CD14-positive monocyte (primary cell): ENCODE measurements around the gene BCL2L12. TPM values are rescaled to one million over a fixed set of nuclear protein-coding genes. Genes with fewer than 3 reads are reported as not detected.

Experiments
- DNase-seq, 3 donors: peaks; one replicate each; pipeline ENCODE4 v3.0.0-alpha.2; 2011 to 2022
- H2AFZ ChIP-seq: 2 replicates; pipeline ENCODE4 v1.6.0; 2012; ENCODE audit warnings: mild to moderate bottlenecking, low read depth, low read length, inconsistent platforms; ENCODE audit not compliant: insufficient read depth, poor library complexity, severe bottlenecking
- H3K27ac ChIP-seq, 2 donors: 1 replicate in 1 of 2; 2 replicates in 1 of 2; pipeline ENCODE4 v1.5.1; 2012 to 2013; ENCODE audit warnings: low read length in 2 of 2, control low read depth in 1 of 2, inconsistent platforms in 1 of 2, low read depth in 1 of 2, mild to moderate bottlenecking in 1 of 2
- H3K27me3 ChIP-seq, 2 donors: one replicate each; pipeline versions ENCODE4 v1.6.0 to v1.6.1; 2011 to 2013; ENCODE audit warnings: low read length in 2 of 2; ENCODE audit not compliant: control insufficient read depth in 2 of 2, insufficient read depth in 2 of 2
- H3K36me3 ChIP-seq, 2 donors: replicated peaks in 1 of 2; 1 replicate in 1 of 2; 2 replicates in 1 of 2; pipeline versions ENCODE4 v1.5.1 to v1.6.1; 2012 to 2013; ENCODE audit warnings: low read length in 2 of 2, control low read depth in 1 of 2, inconsistent platforms in 1 of 2, mild to moderate bottlenecking in 1 of 2; ENCODE audit not compliant: insufficient read depth in 2 of 2, control insufficient read depth in 1 of 2
- H3K4me1 ChIP-seq, 2 donors: 1 replicate in 1 of 2; 2 replicates in 1 of 2; pipeline versions ENCODE4 v1.5.1 to v1.6.1; 2012 to 2013; ENCODE audit warnings: low read length in 2 of 2, control low read depth in 1 of 2, inconsistent platforms in 1 of 2, mild to moderate bottlenecking in 1 of 2, moderate library complexity in 1 of 2; ENCODE audit not compliant: insufficient read depth in 2 of 2, control insufficient read depth in 1 of 2
- H3K4me2 ChIP-seq: replicated peaks from 2 replicates; pipeline ENCODE3; 2012; ENCODE audit warnings: low read length, moderate library complexity, mild to moderate bottlenecking; ENCODE audit not compliant: poor library complexity, severe bottlenecking; ENCODE audit errors: extremely low read depth
- H3K4me3 ChIP-seq, 3 experiments: fragments of 200-600 bp in 1 of 3; sonication (generic) in 1 of 3; replicated peaks in 1 of 3; 1 replicate in 2 of 3; 2 replicates in 1 of 3; pipeline ENCODE4 v1.5.1; 2011 to 2013; ENCODE audit warnings: low read length in 3 of 3, mild to moderate bottlenecking in 3 of 3, control low read depth in 2 of 3, low read depth in 2 of 3, inconsistent platforms in 1 of 3, moderate library complexity in 1 of 3
- H3K79me2 ChIP-seq: 2 replicates; pipeline ENCODE4 v1.6.0; 2012; ENCODE audit warnings: mild to moderate bottlenecking, control low read depth, inconsistent platforms, low read length, moderate library complexity; ENCODE audit not compliant: insufficient read depth
- H3K9ac ChIP-seq: 2 replicates; pipeline ENCODE4 v1.6.0; 2017; ENCODE audit warnings: low read length, mild to moderate bottlenecking; ENCODE audit not compliant: insufficient read depth, poor library complexity, severe bottlenecking
- H3K9me3 ChIP-seq, 2 donors: replicated peaks in 1 of 2; 1 replicate in 1 of 2; 2 replicates in 1 of 2; pipeline versions ENCODE4 v1.5.1 to v1.6.1; 2012 to 2013; ENCODE audit warnings: low read length in 2 of 2, control low read depth in 1 of 2; ENCODE audit not compliant: control insufficient read depth in 1 of 2, insufficient read depth in 1 of 2
- H4K20me1 ChIP-seq: 2 replicates; pipeline ENCODE4 v1.6.0; 2012; ENCODE audit warnings: mild to moderate bottlenecking, low read length, control low read depth, moderate library complexity; ENCODE audit not compliant: insufficient read depth
- H3K27ac Mint-ChIP-seq, 7 donors: one replicate each; pipeline ENCODE4 v1.8.0; 2020; ENCODE audit warnings: mild to moderate bottlenecking in 7 of 7, mixed read lengths in 7 of 7, moderate library complexity in 6 of 7, inconsistent platforms in 2 of 7
- H3K27me3 Mint-ChIP-seq, 3 donors: one replicate each; pipeline ENCODE4 v1.8.0; 2021 to 2022; ENCODE audit warnings: low read depth in 3 of 3, mild to moderate bottlenecking in 3 of 3, mixed read lengths in 3 of 3, moderate library complexity in 3 of 3, inconsistent platforms in 1 of 3
- H3K36me3 Mint-ChIP-seq, 2 donors: one replicate each; pipeline ENCODE4 v1.8.0; 2020; ENCODE audit warnings: mixed read lengths in 2 of 2, inconsistent platforms in 1 of 2, mild to moderate bottlenecking in 1 of 2
- H3K4me1 Mint-ChIP-seq: one replicate; pipeline ENCODE4 v1.8.0; 2020; ENCODE audit warnings: mild to moderate bottlenecking, mixed read lengths
- H3K4me3 Mint-ChIP-seq, 2 donors: one replicate each; pipeline ENCODE4 v1.8.0; 2020; ENCODE audit warnings: mild to moderate bottlenecking in 2 of 2, mixed read lengths in 2 of 2, moderate library complexity in 1 of 2
- H3K9me3 Mint-ChIP-seq, 7 donors: one replicate each; pipeline ENCODE4 v1.8.0; 2020 to 2022; ENCODE audit warnings: mixed read lengths in 7 of 7, mild to moderate bottlenecking in 6 of 7, moderate library complexity in 6 of 7, inconsistent platforms in 2 of 7
- WGBS: methylation state at CpG from one replicate; pipeline ENCODE4 v1.1.5; 2013; ENCODE audit warnings: missing lambda C conversion rate; ENCODE audit not compliant: insufficient coverage; 5-methylcytosine and 5-hydroxymethylcytosine counted together
- intact Hi-C, 2 donors: fragments of 100-400 bp; cut with micrococcal nuclease; formaldehyde crosslinking; loops; one replicate each; pipeline versions ENCODE4 v1.15.0 to v1.15.1; 2023
- polyA plus RNA-seq, 3 donors: library from polyadenylated mRNA; depleted of rRNA in 1 of 3; unstranded in 2 of 3; stranded (reverse) in 1 of 3; fragments of 300-500 nt in 2 of 3; fragments of >200 nt in 1 of 3; fragmentation: Illumina TruSeq in 2 of 3; gene quantifications; 1 replicate in 2 of 3; 2 replicates in 1 of 3; pipeline ENCODE4 v1.2.3, GENCODE V29; 2012 to 2021
- TF ChIP-seq, protein P1 (sequence below): fragments of 200-600 bp; IDR thresholded peaks from one replicate; pipeline ENCODE4 v1.8.0; 2022; ENCODE audit warnings: antibody characterized with exemption, mild to moderate bottlenecking

Gene BCL2L12
- polyA plus RNA-seq, 3 donors, result 5.7 to 10.3 (median 8.6) TPM

DNA sequence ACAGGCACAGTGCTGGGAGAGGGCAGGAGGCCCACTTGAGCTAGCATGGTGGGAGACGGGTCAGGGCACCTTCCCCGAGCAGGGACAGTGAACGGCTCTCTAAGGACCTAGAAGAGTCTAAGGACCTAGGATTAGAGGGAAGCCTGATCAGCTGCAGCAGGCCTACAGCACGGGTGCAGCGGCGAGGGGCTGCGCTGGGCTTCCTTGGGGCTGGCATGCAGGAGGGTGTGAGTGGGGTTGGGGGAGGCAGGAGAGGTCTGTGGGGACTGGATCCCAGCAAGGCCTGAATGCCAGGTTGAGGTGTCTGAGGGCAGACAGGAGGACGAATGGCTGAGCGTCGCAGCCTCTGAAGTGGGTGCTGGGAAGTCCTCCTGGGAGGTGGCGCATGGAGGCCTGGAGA, 20.1 kb upstream of the BCL2L12 start:
- intact Hi-C loops, result no loop called here
- H3K36me3 ChIP-seq, result peaks cover 44 to 63% of the 10 kb centered on the region in 2 donors

DNA sequence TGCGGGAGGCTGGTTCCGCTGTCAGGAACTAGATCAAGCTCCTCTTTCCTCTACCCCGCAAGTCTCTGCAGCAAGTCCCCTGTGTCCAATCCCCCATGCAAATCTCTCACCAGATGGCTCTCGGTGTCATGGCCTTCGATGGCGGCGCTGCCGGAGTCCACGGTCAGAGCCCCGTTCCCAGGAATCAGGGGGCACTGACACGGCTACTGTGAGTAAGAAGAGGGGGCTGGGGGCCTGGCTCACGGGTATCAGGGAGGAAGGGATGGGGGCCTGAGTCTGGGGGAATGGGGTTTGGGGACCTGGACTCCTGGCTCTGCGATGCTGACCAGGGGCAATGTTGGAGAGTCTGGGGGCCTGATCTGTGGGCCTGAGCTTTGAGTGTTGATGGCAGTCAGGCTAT, 19.7 kb upstream of the BCL2L12 start:
- no peak overlapping the region for H3K9ac ChIP-seq

More for the DNA sequence above, 20.1 kb upstream of the BCL2L12 start:
- H3K4me1 ChIP-seq, result peaks cover 23 to 27% of the 10 kb centered on the region in 2 donors
- H3K9me3 ChIP-seq, result no peaks in the 10 kb centered on the region
- H3K27me3 ChIP-seq, result no peaks in the 10 kb centered on the region
- peak overlapping the region in 3 of 7 donors; percentile 51 to 66 (median 56) for H3K27ac Mint-ChIP-seq
- peaks cover 53% of the 10 kb centered on the region for H4K20me1 ChIP-seq
- WGBS, result 96% methylated on average over 7 of the region's 11 CpGs
- no peak overlapping the region for H3K27ac ChIP-seq
- no peak overlapping the region for H3K4me3 ChIP-seq
- H3K4me1 Mint-ChIP-seq, result peaks cover 27% of the 10 kb centered on the region
- TF ChIP-seq, protein P1, sequence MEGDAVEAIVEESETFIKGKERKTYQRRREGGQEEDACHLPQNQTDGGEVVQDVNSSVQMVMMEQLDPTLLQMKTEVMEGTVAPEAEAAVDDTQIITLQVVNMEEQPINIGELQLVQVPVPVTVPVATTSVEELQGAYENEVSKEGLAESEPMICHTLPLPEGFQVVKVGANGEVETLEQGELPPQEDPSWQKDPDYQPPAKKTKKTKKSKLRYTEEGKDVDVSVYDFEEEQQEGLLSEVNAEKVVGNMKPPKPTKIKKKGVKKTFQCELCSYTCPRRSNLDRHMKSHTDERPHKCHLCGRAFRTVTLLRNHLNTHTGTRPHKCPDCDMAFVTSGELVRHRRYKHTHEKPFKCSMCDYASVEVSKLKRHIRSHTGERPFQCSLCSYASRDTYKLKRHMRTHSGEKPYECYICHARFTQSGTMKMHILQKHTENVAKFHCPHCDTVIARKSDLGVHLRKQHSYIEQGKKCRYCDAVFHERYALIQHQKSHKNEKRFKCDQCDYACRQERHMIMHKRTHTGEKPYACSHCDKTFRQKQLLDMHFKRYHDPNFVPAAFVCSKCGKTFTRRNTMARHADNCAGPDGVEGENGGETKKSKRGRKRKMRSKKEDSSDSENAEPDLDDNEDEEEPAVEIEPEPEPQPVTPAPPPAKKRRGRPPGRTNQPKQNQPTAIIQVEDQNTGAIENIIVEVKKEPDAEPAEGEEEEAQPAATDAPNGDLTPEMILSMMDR, result no peak
- H2AFZ ChIP-seq, result no peak overlapping the region
- H3K9me3 Mint-ChIP-seq, result no peaks in the 10 kb centered on the region
- H3K27me3 Mint-ChIP-seq, result peaks cover 0 to 2% (median 0%) of the 10 kb centered on the region in 3 donors
- peaks cover 49% of the 10 kb centered on the region for H3K79me2 ChIP-seq
- peaks cover 40 to 62% of the 10 kb centered on the region in 2 donors for H3K36me3 Mint-ChIP-seq
- H3K4me2 ChIP-seq, result no peak overlapping the region
- no peak overlapping the region for H3K4me3 Mint-ChIP-seq
- no peak for DNase-seq
- H3K9ac ChIP-seq, result no peak overlapping the region

More for the DNA sequence above, 19.7 kb upstream of the BCL2L12 start:
- peaks cover 49% of the 10 kb centered on the region for H3K79me2 ChIP-seq
- Mint-ChIP-seq H3K27ac (peak overlapping the region in 5 of 7 donors; percentile 3 to 70 (median 51)), H3K4me1 (peaks cover 22% of the 10 kb centered on the region), H3K27me3 (peaks cover 0 to 2% (median 0%) of the 10 kb centered on the region in 3 donors), H3K4me3 (no peak overlapping the region), H3K36me3 (peaks cover 42 to 64% of the 10 kb centered on the region in 2 donors), H3K9me3 (peaks cover 0 to 1% (median 0%) of the 10 kb centered on the region in 7 donors)
- DNase-seq, result no peak
- WGBS, result 94% methylated on average over 9 of the region's 13 CpGs
- H3K27ac ChIP-seq, result no peak overlapping the region
- peaks cover 55% of the 10 kb centered on the region for H4K20me1 ChIP-seq
- intact Hi-C loops, result no loop called here
- peaks cover 19 to 23% of the 10 kb centered on the region in 2 donors for H3K4me1 ChIP-seq
- H3K36me3 ChIP-seq, result peaks cover 47 to 66% of the 10 kb centered on the region in 2 donors
- TF ChIP-seq, protein P1, result no peak
- H3K4me2 ChIP-seq, result no peak overlapping the region
- no peak overlapping the region for H3K4me3 ChIP-seq
- no peaks in the 10 kb centered on the region for H3K9me3 ChIP-seq
- H3K27me3 ChIP-seq, result no peaks in the 10 kb centered on the region
- no peak overlapping the region for H2AFZ ChIP-seq
